Measurements from ENCODE around the gene GRIA4. TPM values are rescaled to one million over a fixed set of nuclear protein-coding genes. Genes with fewer than 3 reads are reported as not detected.
A peak's percentile ranks its signal among the peaks of the same experiment; 100 is the strongest.

The GRIA4 gene
- total RNA-seq, 1 donor, result 5.2 TPM

- H3K4me3 ChIP-seq (ENCODE audit: low read depth, low read length), result no peak overlapping the region
- DNase-seq (ENCODE audit: low read depth), result no peak
- no peak for TF ChIP-seq CTCF (IDR thresholded peaks at IDR 0.05; ENCODE audit: insufficient read depth, low read depth, low read length)
These were observed 401.6 kb downstream of the GRIA4 start for GRCh38 chr11:106011481-106011880.

GRCh38 chr11:106012744-106013143 is 402.9 kb downstream of the GRIA4 start:
- no peak overlapping the region for H3K4me3 ChIP-seq (ENCODE audit: low read depth, low read length)
- DNase-seq (ENCODE audit: low read depth), result peak; percentile 47
- no peak for TF ChIP-seq CTCF (IDR thresholded peaks at IDR 0.05; ENCODE audit: insufficient read depth, low read depth, low read length)

- no peak for TF ChIP-seq CTCF (IDR thresholded peaks at IDR 0.05; ENCODE audit: insufficient read depth, low read depth, low read length)
- no peak for DNase-seq (ENCODE audit: low read depth)
- H3K4me3 ChIP-seq (ENCODE audit: low read depth, low read length), result no peak overlapping the region
These were observed 404.2 kb downstream of the GRIA4 start for GRCh38 chr11:106014035-106014434.

GRCh38 chr11:106014620-106015019 is 404.7 kb downstream of the GRIA4 start:
- no peak for TF ChIP-seq CTCF (IDR thresholded peaks at IDR 0.05; ENCODE audit: insufficient read depth, low read depth, low read length)
- DNase-seq (ENCODE audit: low read depth), result no peak

GRCh38 chr11:106015066-106015465 is 405.2 kb downstream of the GRIA4 start:
- H3K4me3 ChIP-seq (ENCODE audit: low read depth, low read length), result no peak overlapping the region
- TF ChIP-seq CTCF (IDR thresholded peaks at IDR 0.05; ENCODE audit: insufficient read depth, low read depth, low read length), result no peak
- DNase-seq (ENCODE audit: low read depth), result no peak

More at GRCh38 chr11:106014620-106015019, 404.7 kb downstream of the GRIA4 start:
- H3K4me3 ChIP-seq (ENCODE audit: low read depth, low read length), result no peak overlapping the region

GRCh38 chr11:106017093-106017492 is 407.2 kb downstream of the GRIA4 start:
- no peak overlapping the region for H3K4me3 ChIP-seq (ENCODE audit: low read depth, low read length)
- no peak for TF ChIP-seq CTCF (IDR thresholded peaks at IDR 0.05; ENCODE audit: insufficient read depth, low read depth, low read length)
- DNase-seq (ENCODE audit: low read depth), result no peak
